GM12874 (cell line): ENCODE data around the gene SSBP2.

ENCODE experiments used
- CTCF ChIP-seq: IDR thresholded peaks from 2 replicates; pipeline ENCODE4 v1.5.1; 2011; ENCODE audit warnings: low read depth, mild to moderate bottlenecking, control low read depth, low read length, moderate library complexity; ENCODE audit not compliant: insufficient read depth

SSBP2 gene

GRCh38 chr5:81767938-81768337, 17.0 kb upstream of the SSBP2 start:
- TF ChIP-seq CTCF: no peak

DNA sequence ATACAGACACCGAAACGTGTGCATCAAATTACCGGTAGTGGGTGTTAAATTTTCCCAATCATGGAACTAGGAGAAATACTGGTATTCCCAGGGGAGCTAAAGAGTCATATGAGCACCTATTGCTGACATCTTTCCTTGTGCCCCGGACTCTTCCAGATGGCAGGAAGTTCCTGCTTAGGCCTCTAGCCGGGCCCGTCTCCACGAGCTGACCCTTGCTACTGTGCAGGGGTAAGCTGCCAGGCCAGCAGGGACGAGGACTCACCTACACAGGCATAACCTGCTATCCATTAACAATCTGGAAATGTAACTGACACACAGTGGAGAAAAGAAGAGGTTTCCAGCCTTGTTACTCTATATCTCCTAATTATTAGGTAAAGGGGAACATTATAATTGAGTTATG, 16.2 kb upstream of the SSBP2 start:
- TF ChIP-seq CTCF: no peak

- TF ChIP-seq CTCF: no peak
Observed at GRCh38 chr5:81766611-81767010, 15.7 kb upstream of the SSBP2 start.

DNA sequence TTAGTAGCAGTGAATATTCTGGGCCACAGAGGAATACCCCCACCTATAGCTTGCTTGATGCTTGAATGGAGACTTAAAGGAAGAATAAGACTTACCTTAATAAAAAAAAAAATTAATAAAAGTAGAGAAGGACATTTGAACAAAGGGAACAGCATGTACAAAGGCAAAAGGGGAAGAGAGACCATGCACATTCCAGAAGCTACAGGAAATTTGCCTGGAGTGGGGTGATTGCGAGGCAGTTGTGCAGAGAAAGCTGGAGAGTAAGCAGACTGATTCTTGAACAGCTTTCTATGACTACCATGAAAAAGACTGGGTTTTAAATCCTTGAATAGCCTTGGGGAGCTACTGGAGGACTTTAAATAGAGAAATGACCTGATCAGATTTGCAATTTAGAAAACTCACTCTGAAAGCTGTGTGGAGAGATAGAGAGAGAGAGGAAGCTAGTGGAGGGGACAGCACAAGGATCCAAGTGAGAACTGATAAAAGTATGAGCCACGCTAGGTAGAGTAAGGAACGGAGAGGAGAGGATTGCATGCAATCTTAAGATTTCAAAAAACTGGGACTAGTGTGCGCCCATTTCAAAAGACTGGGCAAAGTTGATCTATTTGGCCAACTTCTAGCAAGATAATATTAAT, 12.5 kb upstream of the SSBP2 start:
- TF ChIP-seq CTCF: no peak

DNA sequence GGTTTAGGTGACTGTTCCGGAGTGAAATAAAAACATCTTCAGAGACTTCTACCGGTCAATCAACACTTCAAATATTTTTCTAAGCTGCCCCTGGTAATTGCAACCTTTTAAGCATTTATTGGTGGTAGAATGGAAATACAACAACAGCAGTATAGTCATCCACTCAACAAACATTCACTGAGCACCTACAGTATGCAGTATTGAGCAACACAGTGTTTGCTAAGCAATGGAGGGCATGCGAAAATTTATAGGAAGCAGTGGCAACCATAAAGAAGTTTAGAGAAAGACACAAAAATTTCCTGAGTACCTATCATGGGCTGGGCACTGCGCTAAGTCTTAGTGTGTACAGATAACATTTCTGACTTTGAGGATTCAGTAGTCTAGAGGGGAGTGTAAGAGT, 12.0 kb upstream of the SSBP2 start:
- no peak for TF ChIP-seq CTCF

- no peak for TF ChIP-seq CTCF
Observed at GRCh38 chr5:81762401-81762800, 11.5 kb upstream of the SSBP2 start.

DNA sequence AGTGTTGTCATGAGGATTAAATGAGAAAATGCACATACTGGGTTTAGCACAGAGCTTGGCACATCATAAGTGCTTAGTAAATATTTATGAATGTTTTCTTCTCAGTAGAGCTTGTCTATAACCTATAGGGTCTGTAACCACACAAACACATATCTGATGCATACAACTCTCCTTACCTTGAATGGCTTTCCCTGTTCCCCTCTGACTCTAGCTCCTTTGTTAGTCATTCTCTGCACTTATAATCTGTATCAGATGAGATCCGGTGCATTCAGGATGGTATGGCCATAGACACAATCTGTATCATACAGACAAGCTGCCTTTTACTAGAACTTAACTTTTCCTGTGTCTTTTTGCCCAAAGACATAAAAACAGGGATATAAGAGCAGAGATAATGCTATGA, 11.1 kb upstream of the SSBP2 start:
- TF ChIP-seq CTCF: no peak
